HEK293 (cell line): Measurements from ENCODE around the gene ITK.
"Not testable (repeated sequence)": the region's sequence is repeated elsewhere in the genome, so short reads cannot be mapped to it uniquely, and the experiment has no call there.

Experiments
- CTCF ChIA-PET: fragments of 350-600 bp; formaldehyde crosslinking; extraction: SDS; loops from one replicate; lab custom pipeline; 2021; ENCODE audit warnings: antibody characterized with exemption; lab: Yijun Ruan, JAX
- POLR2A ChIA-PET: fragments of 300-600 bp; formaldehyde crosslinking; extraction: SDS; loops from one replicate; lab custom pipeline; 2020; ENCODE audit warnings: antibody characterized with exemption, inconsistent platforms; lab: Yijun Ruan, JAX
- H3K27ac ChIP-seq: fragments of 200-500 bp; sonication (Bioruptor generic); 2 replicates; pipeline ENCODE4 v1.5.1; 2014; ENCODE audit warnings: low read depth, low read length, control low read depth, inconsistent platforms; ENCODE audit errors: extremely low read depth
- H3K36me3 ChIP-seq, 2 experiments: fragments of 200-500 bp in 1 of 2; sonication (Bioruptor generic) in 1 of 2; 1 replicate in 1 of 2; 2 replicates in 1 of 2; pipeline ENCODE4 v1.5.1; 2014 to 2017; ENCODE audit warnings: inconsistent platforms in 2 of 2, low read length in 2 of 2; ENCODE audit not compliant: control insufficient read depth in 2 of 2, insufficient read depth in 1 of 2
- H3K4me1 ChIP-seq: fragments of 200-500 bp; sonication (Bioruptor generic); 2 replicates; pipeline ENCODE4 v1.5.1; 2014; ENCODE audit warnings: mild to moderate bottlenecking, low read length, inconsistent platforms; ENCODE audit not compliant: control insufficient read depth, insufficient read depth
- H3K4me3 ChIP-seq: 2 replicates; pipeline ENCODE4 v1.5.1; 2011; ENCODE audit warnings: low read depth, mild to moderate bottlenecking, control low read depth, low read length, moderate library complexity
- H3K9me3 ChIP-seq: fragments of 200-500 bp; sonication (Bioruptor generic); 2 replicates; pipeline ENCODE4 v1.5.1; 2014; ENCODE audit warnings: low read depth, low read length, inconsistent platforms; ENCODE audit not compliant: control insufficient read depth, insufficient read depth
- HOXA7 ChIP-seq: sonication (generic); formaldehyde crosslinking; IDR thresholded peaks from 2 replicates; pipeline ENCODE4 v1.8.1; 2022; ENCODE audit warnings: missing genetic modification reagents, borderline replicate concordance
- PATZ1 ChIP-seq: fragments of 450-650 bp; formaldehyde crosslinking; IDR thresholded peaks from 2 replicates; pipeline ENCODE4 v1.5.1; 2016; ENCODE audit warnings: missing biosample characterization, missing genetic modification characterization
- PRDM4 ChIP-seq: fragments of 450-650 bp; formaldehyde crosslinking; IDR thresholded peaks from 2 replicates; pipeline ENCODE4 v1.5.1; 2017; ENCODE audit warnings: missing biosample characterization, missing genetic modification characterization
- SALL2 ChIP-seq: fragments of 450-650 bp; formaldehyde crosslinking; IDR thresholded peaks from 2 replicates; pipeline ENCODE4 v1.5.0; 2017; ENCODE audit warnings: missing biosample characterization, mild to moderate bottlenecking, missing genetic modification characterization, borderline replicate concordance
- TCF7L2 ChIP-seq: IDR thresholded peaks from 2 replicates; pipeline ENCODE4 v1.6.1; 2011; ENCODE audit warnings: low read depth, mild to moderate bottlenecking, inconsistent platforms, low read length, moderate library complexity, borderline replicate concordance
- ZBTB48 ChIP-seq: fragments of 450-650 bp; formaldehyde crosslinking; IDR thresholded peaks from 2 replicates; pipeline ENCODE4 v1.5.1; 2016; ENCODE audit warnings: missing biosample characterization, missing genetic modification characterization
- ZNF140 ChIP-seq: fragments of 450-650 bp; formaldehyde crosslinking; IDR thresholded peaks from 2 replicates; pipeline ENCODE4 v1.5.1; 2016; ENCODE audit warnings: missing biosample characterization, missing genetic modification characterization
- ZNF146 ChIP-seq: fragments of 450-650 bp; formaldehyde crosslinking; IDR thresholded peaks from 2 replicates; pipeline ENCODE4 v1.5.1; 2016; ENCODE audit warnings: missing biosample characterization, missing genetic modification characterization
- ZNF155 ChIP-seq: fragments of 450-650 bp; formaldehyde crosslinking; IDR thresholded peaks from 2 replicates; pipeline ENCODE4 v1.5.1; 2016; ENCODE audit warnings: missing biosample characterization, missing genetic modification characterization
- ZNF169 ChIP-seq: fragments of 450-650 bp; formaldehyde crosslinking; IDR thresholded peaks from 2 replicates; pipeline ENCODE4 v1.5.1; 2016; ENCODE audit warnings: missing biosample characterization, missing genetic modification characterization
- ZNF350 ChIP-seq: fragments of 450-650 bp; formaldehyde crosslinking; IDR thresholded peaks from 2 replicates; pipeline ENCODE4 v1.5.0; 2017; ENCODE audit warnings: missing biosample characterization, mild to moderate bottlenecking, missing genetic modification characterization
- ZNF544 ChIP-seq: fragments of 450-650 bp; formaldehyde crosslinking; IDR thresholded peaks from 2 replicates; pipeline ENCODE4 v1.5.0; 2017; ENCODE audit warnings: missing biosample characterization, missing genetic modification characterization
- ZNF555 ChIP-seq: fragments of 450-650 bp; formaldehyde crosslinking; conservative IDR thresholded peaks from 2 replicates; pipeline ENCODE4 v1.5.1; 2017; ENCODE audit warnings: missing biosample characterization, mild to moderate bottlenecking, missing genetic modification characterization, inconsistent platforms
- ZNF561 ChIP-seq: fragments of 450-650 bp; IDR thresholded peaks from 2 replicates; pipeline ENCODE4 v1.5.1; 2018; ENCODE audit warnings: missing biosample characterization, missing genetic modification characterization, borderline replicate concordance
- ZNF768 ChIP-seq: fragments of 450-650 bp; formaldehyde crosslinking; IDR thresholded peaks from 2 replicates; pipeline ENCODE4 v1.5.1; 2018; ENCODE audit warnings: missing biosample characterization, mild to moderate bottlenecking, missing genetic modification characterization
- ZSCAN18 ChIP-seq: fragments of 450-650 bp; formaldehyde crosslinking; IDR thresholded peaks from 2 replicates; pipeline ENCODE4 v1.5.1; 2016; ENCODE audit warnings: missing biosample characterization, missing genetic modification characterization
- TF ChIP-seq, protein P1 (sequence below): fragments of 450-650 bp; formaldehyde crosslinking; IDR thresholded peaks from 2 replicates; pipeline ENCODE4 v1.5.1; 2016; ENCODE audit warnings: missing biosample characterization, missing genetic modification characterization

The ITK gene

GRCh38 chr5:157236423-157236822, 55.8 kb downstream of the ITK start:
- ChIA-PET POLR2A (no interaction called here), CTCF (interaction anchor here (0.6 to 1.7 kb wide), 3 partner anchors 17 to 1509 kb away, joined by 3 to 7 read pairs (median 3); no protein-coding TSS in a partner anchor)
- Histone ChIP-seq H3K4me1 (no peaks in the 10 kb centered on the region), H3K27ac (no peak overlapping the region), H3K4me3 (no peak overlapping the region), H3K36me3 (no peaks in the 10 kb centered on the region), H3K9me3 (no peaks in the 10 kb centered on the region)
- TF ChIP-seq SALL2 (tag by site-specific recombination) = no peak
- TF ChIP-seq, protein P1, sequence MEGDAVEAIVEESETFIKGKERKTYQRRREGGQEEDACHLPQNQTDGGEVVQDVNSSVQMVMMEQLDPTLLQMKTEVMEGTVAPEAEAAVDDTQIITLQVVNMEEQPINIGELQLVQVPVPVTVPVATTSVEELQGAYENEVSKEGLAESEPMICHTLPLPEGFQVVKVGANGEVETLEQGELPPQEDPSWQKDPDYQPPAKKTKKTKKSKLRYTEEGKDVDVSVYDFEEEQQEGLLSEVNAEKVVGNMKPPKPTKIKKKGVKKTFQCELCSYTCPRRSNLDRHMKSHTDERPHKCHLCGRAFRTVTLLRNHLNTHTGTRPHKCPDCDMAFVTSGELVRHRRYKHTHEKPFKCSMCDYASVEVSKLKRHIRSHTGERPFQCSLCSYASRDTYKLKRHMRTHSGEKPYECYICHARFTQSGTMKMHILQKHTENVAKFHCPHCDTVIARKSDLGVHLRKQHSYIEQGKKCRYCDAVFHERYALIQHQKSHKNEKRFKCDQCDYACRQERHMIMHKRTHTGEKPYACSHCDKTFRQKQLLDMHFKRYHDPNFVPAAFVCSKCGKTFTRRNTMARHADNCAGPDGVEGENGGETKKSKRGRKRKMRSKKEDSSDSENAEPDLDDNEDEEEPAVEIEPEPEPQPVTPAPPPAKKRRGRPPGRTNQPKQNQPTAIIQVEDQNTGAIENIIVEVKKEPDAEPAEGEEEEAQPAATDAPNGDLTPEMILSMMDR (tag by site-specific recombination) = no peak
- no peak for TF ChIP-seq ZNF146 (tag by site-specific recombination)
- no peak for TF ChIP-seq PATZ1 (tag by site-specific recombination)
- no peak for TF ChIP-seq ZNF561 (tag by site-specific recombination)
- no peak for TF ChIP-seq ZBTB48 (tag by site-specific recombination)
- TF ChIP-seq PRDM4 (tag by site-specific recombination) = no peak
- no peak for TF ChIP-seq ZNF169 (tag by site-specific recombination)
- no peak for TF ChIP-seq HOXA7 (CRISPR knock-in tag)
- TF ChIP-seq ZNF544 = no peak
- TF ChIP-seq ZNF768 (tag by site-specific recombination) = no peak
- no peak for TF ChIP-seq TCF7L2
- no peak for TF ChIP-seq ZNF555 (tag by site-specific recombination)
- no peak for TF ChIP-seq ZNF350
- no peak for TF ChIP-seq ZNF140

- Histone ChIP-seq H3K4me3 (no peak overlapping the region), H3K4me1 (peaks cover 6% of the 10 kb centered on the region; the same call in 1 of the 2 replicates), H3K27ac (no peak overlapping the region)
- POLR2A ChIA-PET = no interaction called here
- TF ChIP-seq ZNF155 (tag by site-specific recombination) (no peak), ZSCAN18 (tag by site-specific recombination) (no peak)
- TF ChIP-seq, all 188 proteins: peak for 0
- CTCF ChIA-PET = no interaction called here
- Histone ChIP-seq H3K9me3 (no peaks in the 10 kb centered on the region), H3K36me3 (no peaks in the 10 kb centered on the region)
Measured at GRCh38 chr5:157241483-157241882, 60.8 kb downstream of the ITK start.

- POLR2A ChIA-PET, H3K27ac ChIP-seq, H3K4me3 ChIP-seq, H3K9me3 ChIP-seq, H3K4me1 ChIP-seq, H3K36me3 ChIP-seq: not testable (repeated sequence)
- CTCF ChIA-PET = interaction anchor here (2.6 kb wide), 1 partner anchor 9 kb away, joined by 20 read pairs; no protein-coding TSS in a partner anchor
Measured at GRCh38 chr5:157244704-157245103, 64.1 kb downstream of the ITK start.
